GM18499 (cell line): ENCODE measurements around the gene PEDS1.
A peak's percentile ranks its signal among the peaks of the same experiment; 100 is the strongest.
"Not testable (repeated sequence)": the region's sequence is repeated elsewhere in the genome, so short reads cannot be mapped to it uniquely, and the experiment has no call there.

Source experiments
- ATAC-seq: cut with Tn5 transposase; IDR thresholded peaks from one replicate; pipeline ENCODE4 v1.9.1; 2021; ENCODE audit warnings: moderate number of reproducible peaks; ENCODE audit not compliant: insufficient read depth, unreplicated experiment

The PEDS1 gene

DNA sequence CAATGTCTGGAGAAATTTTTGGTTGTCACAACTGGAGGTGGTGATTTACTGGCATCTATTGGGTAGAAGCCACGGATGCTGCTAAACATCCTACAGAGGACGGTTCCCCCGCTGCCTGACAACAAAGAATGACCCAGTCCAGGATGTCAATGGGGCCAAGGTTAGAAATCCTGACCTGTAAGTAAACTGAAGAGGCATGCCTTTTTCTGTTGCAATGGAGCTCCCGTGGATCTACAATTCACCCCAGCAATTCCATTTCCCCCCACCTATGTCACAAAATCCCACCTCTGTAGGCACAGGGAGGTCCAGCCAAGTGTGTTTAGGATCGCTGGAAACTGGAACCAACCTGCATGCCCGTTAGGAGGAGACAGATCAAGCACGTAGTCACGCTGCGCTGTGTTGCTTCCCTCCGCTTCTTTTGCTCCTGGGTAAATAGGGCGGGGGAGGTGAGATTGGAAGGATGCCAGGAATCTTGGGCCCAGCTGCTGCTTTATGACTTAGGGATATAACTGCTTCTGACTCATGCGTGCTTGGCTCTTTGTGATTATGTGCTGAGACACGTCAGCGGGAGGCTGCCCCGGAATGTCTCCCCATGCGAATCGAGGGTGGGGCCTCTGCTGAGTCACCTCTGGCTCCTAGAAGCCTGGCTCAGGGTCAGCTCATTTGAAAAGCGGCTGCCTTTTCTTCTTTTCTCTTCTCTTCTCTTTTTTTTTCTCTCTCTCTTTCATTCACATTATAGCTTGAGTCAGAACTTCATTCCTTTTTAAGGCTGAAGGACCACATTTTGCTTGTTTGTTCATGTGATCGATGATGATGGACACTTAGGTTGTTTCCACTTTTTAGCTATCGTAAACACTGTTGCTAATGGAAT, 12.4 kb upstream of the PEDS1 start:
- peak; percentile 93 for ATAC-seq

DNA sequence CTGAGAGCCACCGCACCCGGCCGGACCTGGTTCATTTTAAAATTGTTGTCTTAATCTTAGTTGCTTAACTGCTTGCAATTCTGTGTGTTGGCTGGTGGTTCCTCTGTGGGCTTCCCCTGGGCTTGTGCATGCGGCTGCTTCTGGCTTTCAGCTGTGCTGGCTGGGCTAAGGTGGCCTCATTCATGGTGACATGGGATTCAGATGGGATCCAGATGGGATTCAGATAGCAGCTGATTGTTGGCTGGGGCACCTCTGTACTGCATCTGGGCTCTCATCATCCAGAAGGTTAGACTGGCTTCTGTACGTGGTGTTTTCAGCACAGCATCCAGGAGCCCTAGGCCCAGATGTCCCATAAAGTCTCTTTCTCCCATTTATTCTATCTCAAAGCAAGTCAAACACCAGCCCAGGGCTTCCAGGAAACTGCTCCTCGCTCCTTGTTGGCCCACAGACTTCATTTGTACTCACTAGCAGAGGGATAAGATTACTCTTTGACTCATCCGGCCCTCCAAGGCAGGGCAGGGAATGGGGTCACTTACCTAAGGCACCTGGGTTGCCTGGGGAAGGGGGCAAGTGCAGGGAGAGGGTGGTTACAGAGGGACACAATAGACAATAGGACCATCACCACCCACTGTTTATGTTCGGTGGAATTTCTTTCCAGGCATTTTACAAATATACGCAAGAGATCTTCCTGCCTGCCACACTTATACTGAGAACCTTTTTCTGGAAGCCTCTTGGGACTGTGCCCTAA, 10.2 kb upstream of the PEDS1 start:
- ATAC-seq = no peak

DNA sequence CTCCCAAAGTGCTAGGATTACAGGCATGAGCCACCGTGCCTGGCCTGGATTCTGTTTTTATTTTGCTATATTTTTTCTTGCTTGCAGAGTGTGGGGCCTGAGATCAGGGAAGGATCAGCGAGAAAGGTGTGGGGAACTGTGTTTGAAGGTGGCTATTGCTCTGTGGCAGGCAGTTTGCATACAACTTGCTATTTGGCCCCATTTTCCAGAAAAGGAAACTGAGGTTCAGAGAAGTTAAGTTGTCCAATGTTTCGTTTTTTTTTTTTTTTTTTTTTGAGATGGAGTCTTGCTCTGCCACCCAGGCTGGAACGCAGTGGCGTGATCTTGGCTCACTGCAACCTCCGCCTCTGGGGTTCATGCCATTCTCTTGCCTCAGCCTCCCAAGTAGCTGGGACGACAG, 8.0 kb upstream of the PEDS1 start:
- ATAC-seq = not testable (repeated sequence)

DNA sequence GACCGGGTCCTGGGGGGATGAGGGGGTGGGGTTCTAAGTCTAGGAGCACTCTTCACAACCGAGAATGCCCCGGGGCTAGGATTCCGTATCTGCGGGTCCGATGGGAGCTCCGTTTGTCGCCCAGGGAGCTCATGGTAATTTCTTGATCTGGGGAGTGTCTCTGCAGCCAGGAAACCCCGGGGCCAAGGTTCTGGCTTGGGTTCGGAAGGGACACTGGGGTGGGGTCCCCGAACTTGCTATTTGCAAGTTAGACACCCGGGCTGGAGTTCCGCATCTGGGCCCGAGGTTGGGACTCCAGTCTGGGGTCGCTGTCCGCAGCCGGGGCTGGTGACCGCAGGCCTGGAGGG, 397 bp downstream of the PEDS1 start:
- no peak for ATAC-seq

DNA sequence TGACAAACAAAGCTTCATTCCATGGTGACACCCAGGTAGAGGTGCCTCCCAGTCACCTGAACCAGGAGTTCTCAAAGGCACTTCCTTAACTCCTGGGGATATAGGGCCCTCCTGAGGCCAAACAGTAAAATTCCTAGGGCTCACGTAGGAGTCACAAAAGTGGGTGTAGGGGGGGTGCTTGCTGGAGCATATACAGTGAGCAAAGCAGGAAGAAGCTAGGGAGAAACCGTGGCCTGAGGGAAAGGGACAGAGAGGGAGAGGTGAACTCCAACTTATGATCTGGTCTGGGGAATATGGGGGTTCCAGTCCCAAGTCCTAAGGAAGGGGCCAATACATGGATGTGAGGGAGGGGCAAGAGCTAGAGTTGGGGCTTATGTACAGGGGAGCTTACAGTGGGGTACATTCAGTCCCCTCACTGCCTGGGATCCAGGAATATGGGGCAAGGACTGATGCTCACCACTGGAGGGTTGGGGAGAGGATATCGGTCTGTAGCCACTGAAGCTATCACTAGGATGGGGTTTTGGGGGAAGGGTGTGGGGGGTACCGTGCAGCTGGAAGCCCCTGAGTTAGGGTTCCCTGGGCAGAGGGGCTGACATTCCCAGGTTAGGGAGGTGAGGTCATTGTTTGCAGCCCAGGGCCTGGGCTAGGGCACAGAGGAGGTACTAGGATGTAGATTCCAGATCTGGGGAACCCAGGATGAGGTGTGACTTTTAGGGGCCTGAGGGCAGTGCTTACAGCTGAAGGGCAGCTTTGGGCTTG, 950 bp downstream of the PEDS1 start:
- ATAC-seq = no peak

DNA sequence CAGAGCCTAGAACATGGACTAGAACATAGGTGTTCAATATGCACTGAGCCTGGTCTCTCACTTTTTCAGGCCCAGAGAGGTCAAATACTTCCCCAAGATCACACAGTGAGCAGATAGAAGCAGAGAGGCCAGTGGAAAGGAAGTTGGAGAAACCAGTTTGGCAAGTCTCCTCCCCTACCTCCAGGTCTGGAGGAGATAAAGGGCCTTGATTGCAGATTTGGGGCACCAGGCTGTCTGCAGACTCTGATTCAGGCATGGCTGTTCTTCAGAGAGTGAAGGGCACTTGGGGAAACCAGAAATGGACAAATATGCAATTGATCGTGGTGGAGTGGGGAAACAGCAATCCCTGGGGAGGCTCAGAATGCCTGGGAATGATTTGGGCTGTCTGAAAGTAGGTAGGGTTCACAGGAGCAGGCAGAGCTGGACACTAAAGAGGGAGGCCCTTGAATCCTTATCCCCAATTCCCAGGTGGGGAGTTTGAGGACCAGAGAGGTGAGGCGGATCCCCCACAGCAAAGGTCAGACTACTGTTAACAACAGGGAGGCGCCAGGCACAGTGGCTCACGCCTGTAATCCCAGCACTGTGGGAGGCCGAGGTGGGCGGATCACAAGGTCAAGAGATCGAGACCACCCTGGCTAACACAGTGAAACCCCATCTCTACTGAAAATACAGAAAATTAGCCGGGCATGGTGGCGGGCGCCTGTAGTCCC, 2.3 kb downstream of the PEDS1 start:
- ATAC-seq = no peak

DNA sequence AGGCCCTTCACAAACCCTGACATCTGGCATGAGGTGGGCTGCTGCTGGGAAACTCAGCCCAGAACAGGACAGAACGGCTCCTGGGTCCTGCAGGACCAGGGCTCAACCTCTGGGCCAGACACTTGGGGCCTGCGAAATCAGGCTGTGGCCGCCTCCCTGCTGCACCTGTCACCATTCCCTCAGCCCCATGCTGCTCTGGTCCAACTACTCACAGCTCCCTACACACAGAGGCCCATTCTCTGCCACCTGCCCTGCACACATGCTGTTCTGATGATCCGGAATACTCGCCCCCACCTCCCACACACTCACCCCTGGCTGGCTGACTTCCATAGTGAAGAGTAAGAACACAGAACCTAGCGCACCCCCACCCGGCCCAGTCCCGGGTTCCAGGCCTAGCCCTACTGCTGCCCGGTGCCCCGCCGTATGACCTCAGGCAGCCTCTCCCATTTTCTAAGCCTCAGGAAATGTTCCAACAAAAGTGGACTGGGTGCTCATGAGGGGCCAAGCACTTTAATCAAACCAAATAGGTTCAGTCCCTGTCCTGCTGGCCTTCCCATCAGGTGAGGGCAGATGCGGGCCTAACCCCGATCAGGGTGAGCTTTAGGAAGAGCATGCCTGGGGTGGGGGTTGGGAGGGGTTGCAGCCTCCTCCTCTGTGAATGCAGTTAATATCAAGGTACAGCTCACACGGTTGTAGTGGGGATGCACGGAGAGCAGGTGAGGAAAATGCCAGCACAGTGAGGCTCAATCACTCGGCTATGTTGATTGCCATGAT, 3.9 kb downstream of the PEDS1 start:
- no peak for ATAC-seq

DNA sequence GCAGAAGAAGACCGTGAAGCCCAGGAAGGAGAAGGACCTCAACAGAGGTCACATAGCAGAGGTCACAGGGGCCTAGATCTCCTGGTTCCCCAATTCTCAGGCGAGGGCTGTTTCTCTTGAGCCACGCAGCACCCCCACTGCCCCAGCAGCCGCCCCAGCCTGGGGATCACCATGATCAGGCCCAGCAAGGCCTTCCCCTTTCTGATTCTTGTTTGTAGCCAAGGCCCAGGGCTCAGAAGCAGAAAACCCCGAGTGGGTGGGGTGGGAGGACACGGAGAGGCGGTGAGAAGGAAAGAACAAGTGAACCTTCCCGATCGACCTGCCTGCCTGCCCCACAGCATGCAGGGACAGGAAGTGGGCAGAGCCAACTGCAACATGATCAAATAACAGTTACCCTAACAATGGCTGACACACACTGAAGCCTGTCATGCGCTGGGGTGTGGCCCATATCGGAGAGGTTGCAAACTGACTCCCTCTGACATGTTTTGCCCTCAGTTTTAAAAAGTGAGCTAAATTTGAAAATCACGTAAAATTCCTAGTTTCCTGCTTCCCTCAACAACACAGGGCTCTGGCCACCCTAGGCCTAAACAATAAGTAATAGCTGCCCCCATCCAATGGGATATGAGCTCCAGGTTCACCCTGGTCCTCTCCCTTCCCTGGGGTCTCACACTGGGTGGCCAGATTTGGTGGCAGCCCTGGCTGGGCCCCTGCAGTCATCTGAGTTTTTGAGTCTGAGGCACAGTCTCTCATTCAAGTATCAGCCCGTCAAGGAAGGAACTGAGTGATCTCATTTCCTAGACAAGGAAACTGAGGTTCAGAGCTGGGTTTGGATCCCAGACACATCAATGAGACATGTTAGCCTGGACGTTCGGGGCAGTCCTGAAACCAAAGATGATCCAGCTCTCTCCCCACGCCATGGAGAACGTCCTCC, 6.5 kb downstream of the PEDS1 start:
- no peak for ATAC-seq

DNA sequence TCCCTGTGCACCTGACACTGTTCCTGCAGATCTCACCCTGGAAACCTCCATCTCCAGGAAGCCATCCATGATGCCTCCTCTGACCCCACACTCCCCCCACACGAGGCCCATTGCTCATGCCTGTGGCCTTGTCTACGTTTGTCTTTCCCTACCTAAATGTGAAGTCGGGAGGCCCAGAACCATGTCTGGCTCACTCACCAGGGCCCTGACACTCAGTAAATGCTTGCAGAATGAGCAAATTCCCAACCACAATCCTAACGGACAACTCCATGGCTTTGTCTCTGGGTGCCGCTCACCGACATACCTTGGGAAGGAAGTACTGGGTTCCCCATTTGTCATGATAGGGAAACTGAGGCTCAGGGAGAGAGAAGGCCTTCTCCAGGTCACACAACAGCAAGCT, 7.3 kb downstream of the PEDS1 start:
- no peak for ATAC-seq

DNA sequence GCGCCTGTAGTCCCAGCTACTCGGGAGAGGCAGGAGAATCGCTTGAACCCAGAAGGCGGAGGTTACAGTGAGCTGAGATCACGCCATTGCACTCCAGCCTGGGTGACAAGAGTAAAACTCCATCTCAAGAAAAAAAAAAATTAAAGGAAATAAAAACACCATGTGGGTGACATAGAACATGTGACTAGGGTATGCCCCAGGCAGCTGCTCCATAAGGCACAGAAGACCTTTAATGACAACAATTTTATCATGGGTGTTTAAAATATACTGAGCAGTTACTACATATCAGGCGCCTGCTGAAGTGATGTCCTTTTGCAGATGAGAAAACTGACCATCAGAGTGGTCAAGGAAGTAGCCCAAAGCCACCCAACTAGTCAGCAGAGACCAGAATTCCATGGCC, 8.0 kb downstream of the PEDS1 start:
- ATAC-seq = no peak

DNA sequence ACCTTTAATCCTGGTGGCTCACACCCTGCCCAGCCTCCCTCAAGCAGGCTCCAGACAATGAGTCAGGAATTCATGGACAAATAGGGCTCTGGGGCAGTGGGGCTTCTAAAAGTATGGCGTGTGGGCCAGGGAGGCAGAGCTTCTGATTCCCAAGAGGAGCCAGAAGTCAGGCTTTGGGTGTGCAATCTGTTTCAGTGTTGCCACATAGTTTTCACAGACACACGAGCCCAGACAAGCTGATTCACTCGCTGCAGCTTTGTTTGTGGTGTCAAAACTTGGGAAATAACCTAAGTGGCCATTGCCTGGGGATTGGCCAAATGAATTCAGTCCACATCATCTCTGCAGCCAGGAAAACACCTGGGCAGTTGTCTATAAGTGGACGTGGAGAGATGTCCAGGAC, 9.2 kb downstream of the PEDS1 start:
- no peak for ATAC-seq

DNA sequence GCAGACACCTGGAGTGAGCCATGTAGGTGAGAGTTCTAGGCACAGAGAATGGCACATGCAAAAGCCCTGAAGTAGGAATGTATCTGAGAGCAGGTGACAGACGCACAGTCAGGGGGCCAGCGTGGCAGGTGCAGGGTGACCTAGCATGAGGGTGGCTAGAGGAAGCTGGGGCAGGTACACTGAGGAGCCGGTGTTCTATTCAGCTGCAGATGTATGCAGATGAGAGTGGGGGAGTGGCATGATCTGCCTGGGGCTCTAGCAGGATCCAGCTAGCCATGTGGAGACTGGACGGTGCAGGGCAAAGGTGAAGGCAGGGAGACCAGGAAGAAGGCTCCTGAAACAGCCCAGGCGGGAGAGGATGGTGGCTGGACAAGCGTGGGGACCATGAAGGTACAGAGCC, 10.7 kb downstream of the PEDS1 start:
- no peak for ATAC-seq

DNA sequence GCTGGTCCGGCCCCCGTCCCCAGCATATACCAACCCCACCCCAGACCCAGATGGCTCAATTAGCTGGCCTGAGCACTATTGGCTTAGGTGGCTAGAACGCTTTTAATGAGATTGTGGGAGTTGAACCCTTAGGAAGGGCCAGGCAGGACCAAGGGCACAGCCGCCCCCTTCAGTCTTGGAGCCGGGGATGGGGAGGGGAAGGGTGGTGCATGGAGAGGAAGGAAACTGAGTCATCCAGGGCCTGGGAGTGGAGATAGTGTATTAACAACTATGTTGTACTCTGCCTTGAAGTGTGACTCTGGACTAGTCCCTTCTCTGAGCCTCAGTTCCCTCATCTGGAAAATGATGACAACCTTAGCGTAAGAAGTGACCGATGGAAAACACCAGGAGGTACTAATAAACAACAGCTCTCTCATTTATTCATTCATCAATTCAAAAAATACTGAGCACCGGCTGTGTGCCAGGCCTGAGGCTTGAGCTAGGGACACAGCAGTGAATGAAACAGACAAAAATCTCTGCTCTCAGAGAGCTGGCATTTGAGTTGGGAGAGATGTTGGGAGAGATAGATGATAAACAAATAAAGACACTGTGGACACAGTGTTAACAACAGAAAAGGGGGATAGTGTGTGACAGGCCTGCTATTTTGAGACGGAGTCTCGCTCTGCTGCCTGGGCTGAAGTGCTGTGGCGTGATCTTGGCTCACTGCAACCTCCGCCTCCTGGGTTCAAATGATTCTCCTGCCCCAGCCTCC, 11.5 kb downstream of the PEDS1 start:
- ATAC-seq = no peak

DNA sequence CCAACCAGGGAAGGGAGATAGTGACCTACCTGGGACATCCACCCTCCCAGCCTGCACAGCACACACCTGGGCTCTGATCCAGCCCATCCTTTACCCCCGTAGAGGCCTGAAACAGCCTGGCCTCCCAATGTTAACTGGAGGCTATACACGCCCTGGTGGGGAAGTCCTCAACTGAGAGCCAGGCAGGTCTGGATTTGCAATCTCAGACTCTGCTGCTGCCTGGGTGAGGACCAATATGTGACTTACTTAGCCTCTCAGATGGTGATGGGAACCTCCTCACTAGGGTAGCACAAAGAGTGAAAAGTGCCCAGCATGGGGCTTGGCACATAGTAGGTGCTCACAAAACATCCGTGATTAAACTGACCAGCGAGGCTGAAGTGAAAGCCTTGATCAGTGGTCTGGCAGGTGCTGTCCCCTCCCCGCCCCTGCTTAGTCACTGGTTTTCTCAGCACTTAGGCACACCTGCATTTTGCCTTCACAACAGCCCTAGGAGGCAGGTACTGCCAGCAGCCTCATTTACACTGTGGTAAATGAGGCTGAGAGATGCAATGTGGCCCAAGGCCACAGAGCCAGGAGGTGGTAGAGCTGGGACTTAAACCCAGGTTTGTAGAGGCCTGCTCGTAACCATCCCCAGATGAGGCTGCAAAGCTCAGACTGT, 12.4 kb downstream of the PEDS1 start:
- no peak for ATAC-seq

DNA sequence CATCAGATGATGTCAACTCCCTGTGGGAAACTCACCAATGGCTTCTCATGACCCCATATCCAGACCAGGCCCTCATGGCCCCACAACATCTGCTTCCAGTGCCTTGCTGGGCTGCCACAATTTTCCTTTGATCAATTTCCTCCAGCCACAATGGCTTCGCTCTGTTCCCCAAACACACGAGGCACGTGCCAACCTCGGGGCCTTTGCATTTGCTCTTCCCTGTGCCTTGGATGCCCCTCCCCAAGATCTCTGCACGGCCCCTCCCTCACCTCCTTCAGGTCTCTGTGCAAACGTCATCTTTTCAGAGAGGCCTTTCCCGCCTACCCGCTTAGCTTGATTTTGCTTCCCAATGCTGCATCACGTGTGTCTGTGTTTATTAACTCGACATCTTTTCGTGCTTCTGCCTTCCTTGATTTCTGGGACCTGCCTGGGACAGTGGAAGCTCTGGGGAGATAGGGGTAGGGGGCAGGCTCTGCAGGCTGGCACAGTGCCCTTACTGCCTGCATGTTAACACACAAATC, 13.1 kb downstream of the PEDS1 start:
- ATAC-seq = no peak

DNA sequence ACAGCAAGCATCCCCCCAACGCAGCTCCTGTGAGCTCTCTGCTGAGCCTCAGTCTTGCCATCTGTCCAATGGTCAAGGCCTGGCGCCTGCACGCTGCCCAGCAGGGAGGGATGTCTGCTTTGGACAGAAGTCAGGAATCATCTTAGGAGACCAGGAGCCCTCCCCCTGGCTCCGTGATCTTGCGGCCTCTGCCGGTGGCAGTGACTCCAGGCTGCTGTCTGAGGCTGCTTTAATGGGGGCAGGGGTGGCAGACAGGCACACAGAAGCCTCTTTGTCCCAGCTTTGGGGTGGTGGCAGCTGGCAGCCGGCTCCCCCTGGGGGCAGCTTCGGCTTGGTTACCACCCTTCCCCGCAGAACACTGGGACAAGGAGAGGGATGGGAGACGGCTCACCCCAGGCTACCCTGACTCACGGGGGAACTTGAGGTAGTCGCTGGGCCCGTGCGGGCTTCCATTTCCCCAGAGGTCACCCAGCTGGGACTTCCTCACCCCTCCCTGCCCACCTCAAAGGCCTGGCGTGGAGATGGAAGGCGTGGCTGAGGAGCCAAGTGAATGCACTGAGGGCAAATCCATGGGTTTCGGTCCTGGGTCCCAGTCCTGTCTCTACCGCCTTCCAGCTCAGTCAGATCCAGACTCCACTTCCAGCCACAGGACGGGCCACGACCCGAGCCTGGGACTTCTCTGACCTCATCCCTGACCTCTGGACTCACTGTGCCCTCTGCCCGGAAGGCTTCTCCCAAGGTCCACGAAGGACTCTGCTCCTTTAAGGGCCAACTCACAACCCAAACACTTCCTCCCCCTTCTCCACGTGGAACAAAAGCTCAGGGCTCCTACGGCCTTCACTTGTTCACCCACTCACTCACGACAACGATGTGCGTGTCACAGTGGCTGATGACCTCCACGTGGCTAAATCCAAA, 14.8 kb downstream of the PEDS1 start:
- no peak for ATAC-seq
